Bronchial epithelial cell (primary cell): ENCODE data around the gene EBPL. TPM values are rescaled to one million over a fixed set of nuclear protein-coding genes. Genes with fewer than 3 reads are reported as not detected.
"Not testable (repeated sequence)": the region's sequence is repeated elsewhere in the genome, so short reads cannot be mapped to it uniquely, and the experiment has no call there.

Experiments
- DNase-seq: peaks from one replicate; pipeline ENCODE4 v3.0.0-alpha.2; 2010; ENCODE audit warnings: low read depth
- FAIRE-seq: peaks from 2 replicates; lab custom pipeline; 2011; peaks lifted over from hg19 to GRCh38; lab: Jason Lieb, UNC
- H3K27me3 ChIP-seq: 2 replicates; pipeline ENCODE4 v1.5.1; 2011; ENCODE audit warnings: low read length; ENCODE audit not compliant: control insufficient read depth, insufficient read depth
- H3K36me3 ChIP-seq: 2 replicates; pipeline ENCODE4 v1.5.1; 2011; ENCODE audit warnings: low read length; ENCODE audit not compliant: control insufficient read depth, insufficient read depth
- H3K4me3 ChIP-seq: 2 replicates; pipeline ENCODE4 v1.5.1; 2011; ENCODE audit warnings: mild to moderate bottlenecking, low read depth, low read length, control low read depth
- CTCF ChIP-seq: IDR thresholded peaks from 2 replicates; pipeline ENCODE4 v1.5.1; 2011; ENCODE audit warnings: mild to moderate bottlenecking, moderate library complexity, low read length, control low read depth, inconsistent platforms; ENCODE audit not compliant: insufficient read depth, severe bottlenecking
- total RNA-seq: library from RNA; depleted of rRNA; stranded (reverse); fragments of >200 nt; gene quantifications from 2 replicates; pipeline ENCODE4 v1.2.1, GENCODE V29; 2014

The EBPL gene
- total RNA-seq, 1 donor from 2014 or later = 146 TPM

GRCh38 chr13:49620170-49620621 lies 71.1 kb downstream of the EBPL start:
- H3K4me3 ChIP-seq = no peak overlapping the region
- TF ChIP-seq CTCF = no peak
- DNase-seq = no peak
- H3K36me3 ChIP-seq = no peaks in the 10 kb centered on the region
- no peaks in the 10 kb centered on the region for H3K27me3 ChIP-seq
- no peak for FAIRE-seq

- H3K27me3 ChIP-seq = no peaks in the 10 kb centered on the region
- FAIRE-seq (no peak), DNase-seq (no peak)
- no peak for TF ChIP-seq CTCF
- H3K4me3 ChIP-seq = no peak overlapping the region
- H3K36me3 ChIP-seq = no peaks in the 10 kb centered on the region
Measured at GRCh38 chr13:49616676-49617065, 74.6 kb downstream of the EBPL start.

- no peaks in the 10 kb centered on the region for H3K27me3 ChIP-seq
- DNase-seq (no peak), FAIRE-seq (no peak)
- TF ChIP-seq CTCF = no peak
- no peaks in the 10 kb centered on the region for H3K36me3 ChIP-seq
- no peak overlapping the region for H3K4me3 ChIP-seq
Measured at GRCh38 chr13:49615836-49616675, 75.2 kb downstream of the EBPL start.

GRCh38 chr13:49612042-49612441 lies 79.2 kb downstream of the EBPL start:
- DNase-seq, H3K36me3 ChIP-seq, FAIRE-seq, H3K27me3 ChIP-seq, H3K4me3 ChIP-seq: not testable (repeated sequence)

Other genes with a start within 250 kb of the EBPL start
- gene CAB39L, start 247.4 kb downstream of the EBPL start, total RNA-seq = 6.6 and 8.6 TPM in 2 replicates
- gene SETDB2, start 247.2 kb downstream of the EBPL start, total RNA-seq = 5.2 and 5.3 TPM in 2 replicates
- 7.9 and 9.5 TPM in 2 replicates for gene PHF11, start 195.5 kb downstream of the EBPL start, total RNA-seq
- 10.4 and 21.3 TPM in 2 replicates for gene RCBTB1, start 105.9 kb downstream of the EBPL start, total RNA-seq
- gene ARL11, start 63.0 kb downstream of the EBPL start, total RNA-seq = under 0.01 TPM in 1 of 2 replicates, not detected in the other
- 25.9 and 26.9 TPM in 2 replicates for gene KPNA3, start 101.2 kb upstream of the EBPL start, total RNA-seq
- gene SPRYD7, start 244.9 kb upstream of the EBPL start, total RNA-seq = 5.0 and 7.4 TPM in 2 replicates